GM19455 (cell line): Measurements from ENCODE around the gene PLXNA2.

Experiments used
- ATAC-seq: cut with Tn5 transposase; IDR thresholded peaks from one replicate; pipeline ENCODE4 v1.9.1; 2021; ENCODE audit not compliant: unreplicated experiment

Gene PLXNA2

GRCh38 chr1:207985996-207986395 is 258.2 kb downstream of the PLXNA2 start:
- ATAC-seq, result no peak

- ATAC-seq, result no peak
These were observed 259.2 kb downstream of the PLXNA2 start for GRCh38 chr1:207984831-207985572.

DNA sequence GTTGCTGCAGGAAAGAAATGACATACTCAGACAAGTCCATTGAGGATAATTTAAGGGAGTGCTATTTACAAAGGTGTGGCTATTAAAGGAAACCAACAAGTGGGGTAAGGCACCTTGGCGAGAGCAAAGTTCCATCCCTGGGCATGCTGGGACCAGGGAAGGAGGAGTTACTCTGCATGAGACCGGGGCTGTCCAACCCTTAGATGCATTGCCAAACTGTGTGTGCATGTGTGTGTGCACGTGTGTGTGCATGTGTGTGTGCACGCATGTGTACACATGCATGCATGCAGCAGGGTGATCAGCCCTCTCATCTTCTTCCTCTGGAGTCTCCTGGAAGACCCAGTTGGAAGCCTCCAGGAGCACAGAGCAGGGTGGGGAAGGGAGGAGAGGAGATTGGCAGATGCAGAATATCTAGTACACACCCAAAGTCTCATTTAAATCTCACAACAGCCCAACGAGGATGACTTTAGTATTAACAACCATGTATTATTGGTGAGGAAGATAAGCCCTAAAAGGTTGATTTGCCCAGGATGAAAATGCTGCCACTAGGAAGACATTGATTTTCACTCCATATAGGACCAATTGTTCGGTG is 261.0 kb downstream of the PLXNA2 start:
- no peak for ATAC-seq

- no peak for ATAC-seq
These were observed 262.2 kb downstream of the PLXNA2 start for GRCh38 chr1:207981976-207982375.

- no peak for ATAC-seq
These were observed 265.7 kb downstream of the PLXNA2 start for GRCh38 chr1:207978441-207978840.

- ATAC-seq, result no peak
These were observed 266.3 kb downstream of the PLXNA2 start for GRCh38 chr1:207977876-207978275.

- ATAC-seq, result no peak
These were observed 270.2 kb downstream of the PLXNA2 start for GRCh38 chr1:207973898-207974568.

- no peak for ATAC-seq
These were observed 271.8 kb downstream of the PLXNA2 start for GRCh38 chr1:207972337-207972736.
